ENCODE data around the gene SPATA31E1.
"Not testable (repeated sequence)": the region's sequence is repeated elsewhere in the genome, so short reads cannot be mapped to it uniquely, and the experiment has no call there.

The SPATA31E1 gene

GRCh38 chr9:87882627-87883026 lies at the start of gene SPATA31E1:
Gene SPATA31E1, plus strand, starts transcription at chr9:87882877. Its CDS starts 15 bp downstream, at chr9:87882892.
- no peak for DNase-seq

GRCh38 chr9:87834357-87834756 lies 48.3 kb upstream of the SPATA31E1 start:
- DNase-seq: no peak

GRCh38 chr9:87836536-87836935 lies 46.1 kb upstream of the SPATA31E1 start:
- DNase-seq: no peak

DNA sequence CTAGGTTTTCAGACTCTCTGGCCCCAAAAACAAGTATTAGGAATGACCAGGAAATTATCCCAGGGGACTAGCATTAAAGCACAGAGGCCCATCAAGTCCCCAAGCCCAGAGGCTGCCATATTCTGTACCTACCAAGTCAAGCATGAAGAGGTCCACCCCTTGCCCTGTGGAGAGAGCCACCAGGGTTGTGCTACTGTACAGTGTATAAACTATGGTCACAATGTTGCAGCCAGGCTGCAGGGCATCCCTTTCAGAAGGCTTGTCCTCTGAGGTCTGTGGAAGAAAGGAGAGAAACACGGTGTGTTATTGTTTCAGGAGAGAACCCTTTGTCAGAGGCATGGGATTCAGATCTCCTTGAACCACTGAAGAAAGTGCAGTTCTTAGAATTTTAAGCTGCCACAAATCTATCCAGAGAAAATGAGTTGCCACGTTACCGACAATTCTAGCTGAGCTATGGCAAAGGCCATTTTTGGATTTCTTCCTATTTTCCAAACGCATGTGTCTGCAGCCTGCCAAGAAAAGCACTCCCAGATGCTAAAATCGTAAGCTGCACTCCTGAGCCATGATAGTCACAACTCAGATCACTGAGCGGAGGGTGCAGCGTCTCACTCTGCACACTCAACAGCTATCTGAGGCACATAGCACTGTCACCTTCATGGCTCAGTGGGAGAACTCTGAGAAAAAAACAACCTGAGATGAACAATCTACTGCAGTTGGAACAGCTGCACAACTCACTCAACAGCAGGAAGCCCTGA lies 45.5 kb upstream of the SPATA31E1 start:
- DNase-seq: no peak

DNA sequence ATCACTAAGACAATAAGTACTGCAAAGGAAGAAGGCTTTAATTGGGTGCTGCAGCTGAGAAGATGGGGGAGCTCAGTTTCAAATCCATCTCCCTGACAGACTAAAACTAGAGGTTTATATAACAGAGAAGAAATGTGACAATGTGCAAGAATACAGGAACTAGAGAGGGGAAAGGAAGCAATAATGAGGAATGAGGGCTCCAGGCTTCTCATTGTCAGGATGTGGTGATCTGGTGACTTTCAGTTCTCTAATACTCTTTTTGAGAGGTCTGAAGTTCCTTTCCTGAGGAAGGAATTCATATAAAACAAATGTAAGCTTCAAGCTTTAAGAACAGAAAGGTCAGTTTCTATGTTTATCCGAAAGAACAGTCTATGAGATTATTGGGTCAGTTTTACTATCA lies 42.5 kb upstream of the SPATA31E1 start:
- no peak for DNase-seq

DNA sequence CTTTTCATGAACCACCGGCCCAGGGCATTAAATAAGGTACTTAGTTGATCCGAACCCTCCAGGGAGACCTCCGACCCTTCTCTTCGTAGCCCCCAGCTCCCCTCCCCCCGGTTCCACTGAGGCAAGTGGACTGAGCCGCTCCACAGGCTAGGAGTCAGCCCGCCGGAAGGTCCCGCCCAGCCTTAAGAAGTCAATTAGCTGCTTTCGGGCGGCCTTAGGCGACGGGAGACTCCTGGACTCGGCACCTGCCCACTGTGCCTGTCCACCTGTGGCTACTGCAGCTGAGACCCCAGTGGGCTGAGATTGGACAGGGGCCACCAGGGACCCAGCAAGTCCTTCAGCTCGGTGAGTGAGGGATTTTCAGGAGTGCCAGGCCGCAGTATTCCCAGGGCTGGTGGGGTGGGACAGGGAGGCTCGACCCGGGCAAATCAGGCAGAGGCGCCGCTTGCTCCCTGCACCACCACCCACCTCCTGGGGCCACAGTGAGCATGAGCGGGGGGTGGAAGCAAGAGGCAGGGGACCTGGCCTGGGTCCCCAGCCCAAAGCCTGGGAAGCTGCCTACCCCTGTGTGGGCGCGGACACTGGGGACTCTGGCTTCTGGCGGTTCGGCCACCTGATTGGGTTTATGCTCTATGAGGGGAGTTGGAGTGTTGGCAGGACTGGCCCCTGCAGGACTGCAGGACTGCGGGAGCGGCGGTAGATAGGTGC lies 39.6 kb upstream of the SPATA31E1 start:
- DNase-seq: no peak

- DNase-seq: no peak
Measured at GRCh38 chr9:87844506-87844905, 38.2 kb upstream of the SPATA31E1 start.

DNA sequence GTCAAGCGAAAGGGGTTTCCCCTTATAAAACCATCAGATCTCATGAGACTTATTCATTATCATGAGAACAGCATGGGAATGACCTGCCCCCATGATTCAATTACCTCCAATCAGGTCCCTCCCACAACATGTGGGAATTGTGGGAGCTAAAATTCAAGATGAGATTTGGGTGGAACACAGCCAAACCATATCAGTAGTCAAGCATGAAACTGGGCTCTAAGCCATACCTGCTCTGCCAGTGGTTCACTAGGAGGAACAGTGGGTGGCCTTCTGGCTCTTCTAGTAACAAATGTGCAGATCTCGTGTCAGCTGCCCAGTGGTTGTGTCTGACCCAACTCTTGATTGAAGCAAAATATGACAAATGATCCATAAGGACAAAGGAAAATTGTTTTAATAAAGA lies 34.9 kb upstream of the SPATA31E1 start:
- DNase-seq: not testable (repeated sequence)

- no peak for DNase-seq
Measured at GRCh38 chr9:87849144-87849758, 33.4 kb upstream of the SPATA31E1 start.

DNA sequence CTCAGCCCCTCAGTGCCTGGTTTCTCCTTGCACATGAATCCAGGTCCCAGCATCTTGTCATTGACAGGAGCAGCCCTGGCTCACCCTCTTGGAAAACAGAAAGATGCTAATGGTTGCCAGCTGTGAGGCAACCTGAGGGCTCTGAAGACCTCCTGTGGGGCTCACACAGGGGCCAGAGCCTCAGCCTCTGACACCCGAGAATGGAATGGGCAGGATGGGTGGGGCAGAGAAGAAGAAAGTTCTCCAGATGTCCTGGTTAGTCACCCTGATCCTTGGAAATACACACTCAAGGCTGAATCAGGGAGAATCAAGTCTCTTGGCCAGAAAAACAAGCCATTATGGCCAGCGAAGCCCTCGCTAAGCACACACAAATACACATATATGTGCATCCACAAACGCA lies 32.3 kb upstream of the SPATA31E1 start:
- no peak for DNase-seq

DNA sequence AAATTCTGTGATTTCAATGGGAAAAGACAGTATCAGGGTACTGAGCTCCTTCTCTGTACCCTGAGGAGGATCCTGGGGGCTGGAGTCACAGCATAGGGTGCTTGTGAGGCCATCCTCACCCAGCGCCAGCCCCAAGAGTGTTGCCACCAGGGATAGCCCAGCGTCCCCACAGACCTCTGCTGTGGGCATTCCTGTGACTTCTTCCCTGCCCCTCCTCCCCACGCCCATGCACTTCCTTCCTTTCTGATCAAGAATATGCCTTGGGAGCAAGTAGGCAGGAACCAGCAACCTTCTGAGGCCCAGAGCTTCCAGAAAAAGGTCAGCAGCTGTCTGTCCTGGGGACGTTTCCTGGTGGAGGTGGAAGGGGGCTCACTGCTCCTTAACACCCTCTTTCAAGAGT lies 31.5 kb upstream of the SPATA31E1 start:
- not testable (repeated sequence) for DNase-seq

DNA sequence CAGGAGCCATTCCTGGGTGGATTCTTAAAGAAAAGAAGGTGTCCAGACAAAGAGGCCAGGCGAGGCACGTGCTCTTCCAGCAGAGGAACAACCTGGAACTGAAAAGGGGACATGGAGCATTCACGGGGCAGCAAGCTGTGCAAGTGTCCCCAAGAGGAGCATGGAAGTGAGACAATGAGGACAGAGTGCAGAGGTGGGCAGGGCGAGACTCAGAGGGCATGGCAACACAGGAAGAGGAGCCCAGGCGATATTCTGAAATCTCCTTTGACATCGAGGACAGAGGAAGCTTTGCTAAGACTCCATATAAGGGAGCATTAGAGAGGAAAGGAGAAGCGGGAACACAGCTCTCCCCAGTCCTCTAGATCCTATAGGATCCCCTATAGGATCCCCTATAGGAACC lies 29.4 kb upstream of the SPATA31E1 start:
- no peak for DNase-seq

GRCh38 chr9:87853876-87854579 lies 28.6 kb upstream of the SPATA31E1 start:
- peak; percentile 54 for DNase-seq

DNA sequence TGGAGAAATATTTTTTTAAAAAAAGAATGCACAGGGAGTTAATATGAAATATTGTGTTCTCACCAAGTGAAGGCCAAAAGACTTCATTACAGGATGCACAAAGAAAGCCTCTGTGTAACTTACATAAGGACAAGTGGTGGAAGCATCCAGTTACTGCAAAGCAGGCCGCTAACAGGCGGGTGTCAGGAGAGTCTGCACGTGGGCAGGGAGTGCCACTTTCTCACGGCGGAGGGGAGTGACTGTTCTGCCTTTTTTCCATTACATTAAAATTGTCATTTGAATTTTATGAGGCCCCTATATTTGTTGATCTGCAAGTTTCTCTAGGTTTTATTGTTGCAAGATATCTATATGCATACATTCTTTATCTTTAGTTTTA lies 28.1 kb upstream of the SPATA31E1 start:
- no peak for DNase-seq

DNA sequence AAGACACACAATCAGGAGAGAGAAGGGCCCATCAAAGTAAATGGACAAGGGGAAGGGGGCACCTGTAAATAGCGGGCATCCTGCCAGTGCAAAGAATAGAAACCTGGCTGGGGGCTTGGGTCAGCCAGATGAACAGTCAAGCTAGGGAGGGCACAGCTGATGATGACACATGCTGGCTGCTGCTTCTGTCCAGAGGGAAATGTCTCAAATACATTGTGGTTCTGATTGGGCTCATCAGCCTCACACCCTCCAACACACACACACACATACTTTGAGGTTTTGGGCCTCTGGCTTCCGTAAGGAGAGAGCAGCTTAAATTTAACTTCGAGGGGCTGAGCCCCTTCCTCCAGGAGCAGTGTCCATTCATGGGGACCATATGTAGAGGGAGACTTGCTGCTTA lies 27.6 kb upstream of the SPATA31E1 start:
- no peak for DNase-seq

- DNase-seq: no peak
Measured at GRCh38 chr9:87857141-87857947, 25.3 kb upstream of the SPATA31E1 start.

GRCh38 chr9:87857948-87858335 lies 24.7 kb upstream of the SPATA31E1 start:
- DNase-seq: no peak

GRCh38 chr9:87859137-87859536 lies 23.5 kb upstream of the SPATA31E1 start:
- DNase-seq: no peak

DNA sequence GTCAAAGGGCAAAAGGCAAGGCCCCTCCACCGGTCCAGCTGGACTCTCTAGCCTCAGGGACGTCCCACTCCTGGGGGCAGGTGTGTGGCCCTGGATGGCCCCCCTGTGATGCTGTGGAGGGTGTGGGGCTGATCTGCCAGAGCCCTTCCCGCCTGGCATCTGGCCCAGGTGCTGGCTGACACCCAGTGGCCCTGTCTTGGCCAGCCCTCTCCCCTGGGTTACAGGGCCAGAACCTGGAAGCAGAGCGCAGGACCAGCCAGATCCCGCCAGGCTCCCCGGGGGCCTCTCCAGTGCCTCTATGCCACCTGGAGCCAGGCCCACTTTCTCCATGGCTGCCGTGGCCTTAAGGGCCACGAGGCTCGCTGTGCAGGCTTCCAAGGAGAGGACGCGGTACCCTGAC lies 22.9 kb upstream of the SPATA31E1 start:
- no peak for DNase-seq

DNA sequence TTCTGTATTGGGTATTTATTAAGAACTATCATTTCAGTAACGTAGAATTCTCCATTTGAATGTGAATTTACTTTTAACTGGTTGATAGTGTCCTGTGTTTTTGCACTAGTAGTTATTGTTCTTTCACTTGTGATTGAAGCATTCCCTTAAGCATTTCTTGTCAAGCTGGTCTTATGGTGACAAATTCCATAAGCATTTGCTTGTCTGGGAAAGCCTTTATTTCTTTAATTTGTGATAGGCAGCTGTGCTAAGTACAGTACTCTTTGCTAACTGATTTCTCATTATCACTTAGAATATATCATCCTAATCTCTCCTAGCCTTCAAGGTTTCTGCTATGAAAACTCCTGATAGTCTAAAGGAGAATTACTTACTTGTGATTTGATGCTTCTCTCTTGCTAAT lies 21.3 kb upstream of the SPATA31E1 start:
- no peak for DNase-seq

DNA sequence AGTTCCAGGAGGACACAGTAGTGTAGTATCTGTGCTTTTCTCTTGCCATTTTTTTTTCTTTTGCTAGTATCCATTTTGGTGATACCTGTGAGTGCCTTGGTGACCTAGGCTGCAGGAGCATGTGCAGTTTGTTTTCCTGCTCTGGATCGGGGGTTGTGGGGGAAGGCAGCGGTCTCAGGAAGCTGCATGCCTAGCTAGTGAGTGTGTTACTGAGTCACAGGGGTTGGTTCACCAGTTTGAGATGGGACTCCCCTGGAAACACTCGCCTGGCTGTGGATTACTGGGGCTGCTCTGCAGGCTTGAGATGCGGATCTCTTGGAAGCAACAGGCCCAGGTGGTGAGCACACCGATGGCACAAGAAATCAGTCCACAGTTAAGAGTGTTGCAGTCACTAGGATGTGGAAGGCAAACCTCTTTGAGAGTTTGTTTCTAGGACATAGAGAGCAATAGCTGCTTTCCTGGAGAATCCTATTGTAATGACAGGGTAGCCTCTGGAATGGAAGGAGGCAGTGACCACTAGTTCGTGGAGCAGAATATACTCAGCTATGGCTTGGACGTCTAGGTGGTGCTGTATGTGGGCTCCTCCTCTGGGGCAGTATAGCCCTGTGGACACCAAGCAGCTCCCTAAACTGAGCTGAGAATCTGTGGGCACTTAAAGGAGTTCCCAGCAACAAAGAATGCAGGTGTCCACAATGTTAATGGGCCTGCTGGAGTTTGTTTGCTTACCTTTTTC lies 20.0 kb upstream of the SPATA31E1 start:
- no peak for DNase-seq

GRCh38 chr9:87863882-87864465 lies 18.7 kb upstream of the SPATA31E1 start:
- no peak for DNase-seq

All from NCI-H524 treated with DMSO at 0.1 percent for 48 hours (cell line).